Measurements from ENCODE around the gene ZNF318. TPM values are rescaled to one million over a fixed set of nuclear protein-coding genes. Genes with fewer than 3 reads are reported as not detected.

The ZNF318 gene
- total and polyA plus RNA-seq, 11 donors: 7.3 to 15.7 (median 13.9) TPM

DNA sequence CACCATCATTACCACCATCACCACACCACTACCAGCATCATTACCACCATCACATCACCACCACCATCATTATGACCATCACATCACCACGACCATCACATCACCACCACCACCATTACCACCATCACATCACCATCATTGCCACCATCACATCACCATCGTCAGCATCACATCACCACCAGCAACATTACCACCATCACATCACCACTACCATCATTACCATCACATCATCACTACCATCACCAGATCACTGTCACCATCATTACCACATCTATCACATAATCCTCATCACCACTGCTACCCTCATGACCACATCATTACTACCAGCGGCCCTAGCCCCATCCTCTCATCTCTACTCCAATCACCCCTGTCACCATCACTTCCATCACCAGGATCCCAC lies 74.9 kb downstream of the ZNF318 start:
- no peak overlapping the region for H3K4me3 ChIP-seq
- 81 to 88% (median 86%) methylated on average over 3 of the region's 3 CpGs for WGBS, 4 donors
- no peak for DNase-seq
- H3K27ac ChIP-seq: no peak overlapping the region
- ATAC-seq: no peak
- H3K36me3 ChIP-seq: no peaks in the 10 kb centered on the region
- H3K4me1 ChIP-seq: peaks cover 0 to 15% (median 3%) of the 10 kb centered on the region in 12 donors
- H3K9me3 ChIP-seq: no peaks in the 10 kb centered on the region
- no peak for TF ChIP-seq POLR2A (IDR thresholded peaks at IDR 0.05)
- TF ChIP-seq, protein P1, sequence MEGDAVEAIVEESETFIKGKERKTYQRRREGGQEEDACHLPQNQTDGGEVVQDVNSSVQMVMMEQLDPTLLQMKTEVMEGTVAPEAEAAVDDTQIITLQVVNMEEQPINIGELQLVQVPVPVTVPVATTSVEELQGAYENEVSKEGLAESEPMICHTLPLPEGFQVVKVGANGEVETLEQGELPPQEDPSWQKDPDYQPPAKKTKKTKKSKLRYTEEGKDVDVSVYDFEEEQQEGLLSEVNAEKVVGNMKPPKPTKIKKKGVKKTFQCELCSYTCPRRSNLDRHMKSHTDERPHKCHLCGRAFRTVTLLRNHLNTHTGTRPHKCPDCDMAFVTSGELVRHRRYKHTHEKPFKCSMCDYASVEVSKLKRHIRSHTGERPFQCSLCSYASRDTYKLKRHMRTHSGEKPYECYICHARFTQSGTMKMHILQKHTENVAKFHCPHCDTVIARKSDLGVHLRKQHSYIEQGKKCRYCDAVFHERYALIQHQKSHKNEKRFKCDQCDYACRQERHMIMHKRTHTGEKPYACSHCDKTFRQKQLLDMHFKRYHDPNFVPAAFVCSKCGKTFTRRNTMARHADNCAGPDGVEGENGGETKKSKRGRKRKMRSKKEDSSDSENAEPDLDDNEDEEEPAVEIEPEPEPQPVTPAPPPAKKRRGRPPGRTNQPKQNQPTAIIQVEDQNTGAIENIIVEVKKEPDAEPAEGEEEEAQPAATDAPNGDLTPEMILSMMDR (IDR thresholded peaks at IDR 0.05): no peak
- peaks cover 0 to 14% (median 0%) of the 10 kb centered on the region in 9 donors for H3K27me3 ChIP-seq
- intact Hi-C loops (cut with DNase I): no loop called here

GRCh38 chr6:43293698-43294097 lies 75.7 kb downstream of the ZNF318 start:
- intact Hi-C loops (cut with DNase I): no loop called here
- H3K36me3 ChIP-seq: no peaks in the 10 kb centered on the region
- no peaks in the 10 kb centered on the region for H3K9me3 ChIP-seq
- ATAC-seq (no peak), DNase-seq (no peak)
- 92 to 96% (median 94%) methylated on average over 3 of the region's 3 CpGs for WGBS, 4 donors
- no peak overlapping the region for H3K4me3 ChIP-seq
- TF ChIP-seq, protein P1 (IDR thresholded peaks at IDR 0.05): no peak
- TF ChIP-seq POLR2A (IDR thresholded peaks at IDR 0.05): no peak
- no peak overlapping the region for H3K27ac ChIP-seq
- H3K4me1 ChIP-seq: peaks cover 0 to 15% (median 3%) of the 10 kb centered on the region in 12 donors
- peaks cover 0 to 8% (median 0%) of the 10 kb centered on the region in 9 donors for H3K27me3 ChIP-seq

DNA sequence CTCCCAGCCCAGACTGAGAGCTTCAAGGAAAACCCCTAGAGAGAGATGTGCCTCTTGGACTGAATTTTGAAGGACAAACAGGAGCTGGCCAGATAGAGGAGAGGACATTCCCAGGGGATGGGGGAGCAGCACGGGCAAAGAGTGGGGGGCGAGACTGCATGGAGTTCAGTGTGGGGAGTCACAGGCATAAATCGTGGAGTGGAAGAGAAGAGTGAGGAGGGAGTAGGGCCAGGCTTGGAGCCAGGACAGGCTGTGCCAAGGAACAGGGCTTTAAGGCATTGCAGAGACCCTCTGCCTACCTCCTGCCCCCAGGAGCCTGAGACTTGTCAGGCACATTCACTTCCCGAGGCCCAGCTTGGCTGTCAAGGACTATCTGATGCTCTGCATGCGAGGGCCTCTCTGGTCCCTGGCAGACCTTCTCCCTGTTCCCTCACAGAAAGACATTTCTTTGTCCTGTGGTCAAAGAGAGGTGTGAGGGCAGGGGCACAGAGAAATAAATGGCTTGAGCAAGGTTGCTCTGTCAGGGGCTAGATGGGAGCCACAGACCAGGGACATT lies 76.6 kb downstream of the ZNF318 start:
- TF ChIP-seq, protein P1 (IDR thresholded peaks at IDR 0.05): no peak
- TF ChIP-seq POLR2A (IDR thresholded peaks at IDR 0.05): no peak
- H3K4me1 ChIP-seq: peaks cover 0 to 12% (median under 1%) of the 10 kb centered on the region in 12 donors
- H3K9me3 ChIP-seq: no peaks in the 10 kb centered on the region
- peaks cover 0 to under 1% (median 0%) of the 10 kb centered on the region in 9 donors for H3K27me3 ChIP-seq
- H3K36me3 ChIP-seq: no peaks in the 10 kb centered on the region
- ATAC-seq: no peak
- H3K4me3 ChIP-seq: no peak overlapping the region
- intact Hi-C loops (cut with DNase I): no loop called here
- 68 to 80% (median 79%) methylated on average over 5 of the region's 5 CpGs for WGBS, 4 donors
- H3K27ac ChIP-seq: no peak overlapping the region
- DNase-seq: peak in 2 of 5 donors; percentile 0 to 14

- Histone ChIP-seq H3K4me1 (peaks cover 0 to 7% (median 0%) of the 10 kb centered on the region in 12 donors), H3K4me3 (no peak overlapping the region), H3K27ac (no peak overlapping the region), H3K27me3 (no peaks in the 10 kb centered on the region), H3K36me3 (no peaks in the 10 kb centered on the region), H3K9me3 (no peaks in the 10 kb centered on the region)
- no peak for TF ChIP-seq POLR2A (IDR thresholded peaks at IDR 0.05)
- TF ChIP-seq, protein P1 (IDR thresholded peaks at IDR 0.05): no peak
- intact Hi-C loops (cut with DNase I): no loop called here
- WGBS, 4 donors: 90 to 96% (median 93%) methylated on average over 6 of the region's 6 CpGs
- peak in 1 of 5 donors; percentile 9 for DNase-seq
- ATAC-seq: no peak
These were observed 77.1 kb downstream of the ZNF318 start for GRCh38 chr6:43292341-43292740.

All from heart left ventricle (tissue), 16 donors.